Erythroblast (primary cell): Measurements from ENCODE around the gene GNB5.
"Not testable (repeated sequence)": the region's sequence is repeated elsewhere in the genome, so short reads cannot be mapped to it uniquely, and the experiment has no call there.

Experiments
- DNase-seq, 2 experiments: peaks; one replicate each; lab custom pipeline; 2025; lab: John Stamatoyannopoulos, UW
- GATA1 ChIP-seq: IDR thresholded peaks from 2 replicates; pipeline ENCODE4 v1.6.1; 2011; ENCODE audit warnings: low read depth, mild to moderate bottlenecking, control low read depth, low read length, moderate library complexity
- POLR2A ChIP-seq: IDR thresholded peaks from 2 replicates; pipeline ENCODE4 v1.6.1; 2011; ENCODE audit warnings: mild to moderate bottlenecking, low read length

The GNB5 gene

GRCh38 chr15:52100807-52101442, 90.3 kb downstream of the GNB5 start:
- peak; percentile 58 to 84 for DNase-seq
- TF ChIP-seq POLR2A (no peak), GATA1 (no peak)

- TF ChIP-seq GATA1 (no peak), POLR2A (no peak)
- no peak for DNase-seq
These were observed 91.4 kb downstream of the GNB5 start for GRCh38 chr15:52099651-52100272.

- DNase-seq: peak in 1 of 2 experiments; percentile 5
- TF ChIP-seq POLR2A: no peak
- no peak for TF ChIP-seq GATA1
These were observed 92.9 kb downstream of the GNB5 start for GRCh38 chr15:52098323-52098722.

DNA sequence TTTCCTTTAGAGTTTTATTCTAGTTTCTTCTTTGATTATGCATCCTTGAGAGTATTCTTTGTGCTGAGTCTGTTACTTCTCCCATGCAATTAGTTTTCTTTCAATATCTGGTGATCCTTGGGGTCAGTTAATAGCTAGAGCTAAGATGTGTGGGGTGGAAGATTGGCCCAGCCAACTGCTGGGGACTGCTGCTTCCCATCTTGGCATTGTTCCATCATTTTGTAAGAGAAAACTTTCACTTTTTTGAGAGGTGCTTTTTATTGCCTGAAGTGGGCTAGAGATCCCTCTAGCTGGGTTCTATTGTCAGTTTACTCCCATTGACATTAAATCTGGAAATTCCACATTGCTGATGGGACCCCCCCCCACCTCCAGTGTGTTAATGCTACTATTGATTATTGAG, 94.0 kb downstream of the GNB5 start:
- peak in 1 of 2 experiments; percentile 6 for DNase-seq
- no peak for TF ChIP-seq GATA1
- no peak for TF ChIP-seq POLR2A

- DNase-seq: not testable (repeated sequence)
These were observed 94.7 kb downstream of the GNB5 start for GRCh38 chr15:52096536-52096935.

- DNase-seq: no peak
- no peak for TF ChIP-seq GATA1
- no peak for TF ChIP-seq POLR2A
These were observed 95.5 kb downstream of the GNB5 start for GRCh38 chr15:52095597-52096262.

- TF ChIP-seq POLR2A: no peak
- no peak for TF ChIP-seq GATA1
- no peak for DNase-seq
These were observed 96.2 kb downstream of the GNB5 start for GRCh38 chr15:52094811-52095584.

DNA sequence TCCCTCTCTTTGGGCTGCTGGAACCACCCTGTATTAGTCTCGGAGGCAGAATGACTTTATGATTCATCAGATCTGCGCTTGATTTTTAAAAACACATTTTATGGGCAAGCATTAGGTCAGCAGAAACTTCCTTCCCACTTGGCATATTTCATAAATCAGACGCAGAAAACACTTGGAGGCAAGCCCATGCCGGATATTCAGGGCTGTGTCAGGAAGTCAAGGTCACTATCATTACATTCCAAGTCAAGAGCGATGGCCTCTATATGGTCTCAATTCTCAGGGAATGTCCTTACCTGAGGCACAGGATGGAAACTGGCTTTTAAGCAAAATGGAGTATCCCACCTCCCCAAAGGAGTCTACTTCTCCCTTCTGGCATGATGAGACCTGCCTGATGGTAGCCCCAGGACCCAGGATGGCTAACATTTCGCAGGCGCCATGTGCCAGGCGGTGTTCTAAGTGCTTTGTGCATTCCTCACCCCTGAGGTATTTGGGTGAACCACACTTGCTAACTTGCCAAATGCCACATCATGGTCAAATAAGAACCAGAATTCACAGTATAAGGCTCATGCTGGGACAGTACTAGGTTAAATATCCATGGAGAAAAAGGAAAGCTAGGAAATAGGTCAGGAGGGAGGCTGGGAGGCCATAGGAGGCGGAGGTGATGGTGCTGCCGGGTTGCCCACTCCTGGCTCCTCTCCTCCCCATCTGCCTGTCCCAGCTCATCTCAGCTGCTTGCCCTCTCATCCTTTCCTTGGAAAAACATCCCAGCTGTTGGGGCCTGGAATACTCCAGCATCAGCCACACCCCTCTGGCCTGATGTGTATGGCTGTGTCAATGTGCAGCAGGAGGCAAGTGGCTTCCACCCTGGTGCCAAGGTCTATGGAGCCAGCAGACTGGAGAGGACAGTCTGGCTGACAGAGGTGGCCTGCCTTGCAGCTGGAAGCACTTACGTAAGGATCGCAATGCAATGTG, 97.4 kb downstream of the GNB5 start:
- TF ChIP-seq POLR2A: no peak
- no peak for TF ChIP-seq GATA1
- DNase-seq: no peak

DNA sequence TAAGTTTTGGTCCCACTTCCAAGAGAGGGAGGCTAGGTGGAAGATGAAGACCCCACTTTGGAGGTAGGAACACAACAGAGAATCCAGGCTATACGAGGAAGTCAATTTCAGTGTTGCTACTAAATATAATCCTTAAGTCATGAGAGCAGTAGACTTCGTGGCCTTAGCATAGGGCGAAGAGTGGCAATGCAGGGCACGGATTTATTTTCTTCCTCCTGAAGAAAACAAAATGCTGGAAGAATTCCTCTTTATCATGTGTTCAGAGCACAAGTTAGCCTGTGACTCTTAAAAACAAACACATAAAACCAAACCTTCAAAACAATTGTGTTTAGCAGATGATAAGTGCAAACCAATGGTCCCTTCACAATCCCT, 98.0 kb downstream of the GNB5 start:
- TF ChIP-seq POLR2A (no peak), GATA1 (no peak)
- no peak for DNase-seq

GRCh38 chr15:52090193-52090592, 101.0 kb downstream of the GNB5 start:
- no peak for TF ChIP-seq GATA1
- no peak for TF ChIP-seq POLR2A
- DNase-seq: no peak

- DNase-seq: no peak
These were observed 105.0 kb downstream of the GNB5 start for GRCh38 chr15:52086011-52086786.

GRCh38 chr15:52085299-52085698, 105.9 kb downstream of the GNB5 start:
- no peak for DNase-seq
- TF ChIP-seq POLR2A (no peak), GATA1 (no peak)

More at GRCh38 chr15:52086011-52086786, 105.0 kb downstream of the GNB5 start:
- TF ChIP-seq POLR2A (no peak), GATA1 (no peak)
